Spleen (tissue), 13 donors: ENCODE measurements around the gene ZNF35. TPM values are rescaled to one million over a fixed set of nuclear protein-coding genes. Genes with fewer than 3 reads are reported as not detected.

ENCODE experiments used
- DNase-seq: peaks from one replicate; pipeline ENCODE4 v3.0.0-alpha.2; 2020
- H3K27ac ChIP-seq, 8 donors: fragments of 200-600 bp; sonication (generic) in 7 of 8; 1 replicate in 4 of 8; 2 replicates in 4 of 8; pipeline versions ENCODE4 v1.5.0 to v1.8.0; 2016 to 2021; ENCODE audit warnings: inconsistent platforms in 4 of 8, mild to moderate bottlenecking in 4 of 8, moderate library complexity in 1 of 8
- H3K27me3 ChIP-seq, 7 donors: fragments of 200-600 bp; sonication (generic) in 6 of 7; replicated peaks in 1 of 7; 1 replicate in 4 of 7; 2 replicates in 3 of 7; pipeline versions ENCODE4 v1.5.0 to v1.8.0; 2016 to 2021; ENCODE audit warnings: inconsistent platforms in 3 of 7, mild to moderate bottlenecking in 1 of 7
- H3K36me3 ChIP-seq, 6 donors: fragments of 200-600 bp; sonication (generic) in 5 of 6; 1 replicate in 4 of 6; 2 replicates in 2 of 6; pipeline versions ENCODE4 v1.5.0 to v1.8.0; 2016 to 2021; ENCODE audit warnings: inconsistent platforms in 2 of 6
- H3K4me1 ChIP-seq, 6 donors: fragments of 200-600 bp; sonication (generic) in 5 of 6; 1 replicate in 3 of 6; 2 replicates in 3 of 6; pipeline versions ENCODE4 v1.5.0 to v1.8.0; 2016 to 2021; ENCODE audit warnings: inconsistent platforms in 3 of 6
- H3K4me3 ChIP-seq, 8 donors: fragments of 200-600 bp; sonication (generic) in 7 of 8; 1 replicate in 4 of 8; 2 replicates in 4 of 8; pipeline versions ENCODE4 v1.5.0 to v1.8.0; 2016 to 2021; ENCODE audit warnings: inconsistent platforms in 4 of 8, mild to moderate bottlenecking in 4 of 8, moderate library complexity in 2 of 8
- H3K9me3 ChIP-seq, 8 donors: fragments of 200-600 bp; sonication (generic) in 7 of 8; 1 replicate in 4 of 8; 2 replicates in 4 of 8; pipeline versions ENCODE4 v1.5.0 to v1.8.0; 2016 to 2021; ENCODE audit warnings: inconsistent platforms in 4 of 8
- POLR2A ChIP-seq, 3 donors: fragments of 450-650 bp; IDR thresholded peaks; one replicate each; pipeline ENCODE4 v1.5.1; 2017; ENCODE audit warnings: antibody characterized with exemption in 3 of 3, mild to moderate bottlenecking in 1 of 3
- POLR2AphosphoS5 ChIP-seq, 3 donors: sonication (generic); formaldehyde crosslinking; IDR thresholded peaks; one replicate each; pipeline ENCODE4 v1.5.1; 2017; ENCODE audit warnings: antibody characterized with exemption in 3 of 3
- WGBS, 5 donors: extraction: QIAGEN DNeasy Blood & Tissue Kit in 3 of 5; methylation state at CpG; one replicate each; pipeline versions ENCODE4 v1.1.5 to v1.1.7; 2013 to 2018; 5-methylcytosine and 5-hydroxymethylcytosine counted together
- intact Hi-C: fragments of 100-400 bp; cut with DNase I; formaldehyde crosslinking; loops from one replicate; pipeline ENCODE4 v1.15.0; 2023; ENCODE audit warnings: low total_unique reads
- long read RNA-seq, 2 donors: transcript quantifications; one replicate each; lab custom pipeline, GENCODE V29; 2026
- polyA plus RNA-seq, 3 donors: library from polyadenylated mRNA; stranded (reverse); fragments of 200-250 nt; gene quantifications; one replicate each; pipeline ENCODE4 v1.2.1, GENCODE V29; 2013
- total RNA-seq, 7 donors: library from RNA; depleted of rRNA in 3 of 7; stranded (reverse); fragments of >200 nt in 3 of 7; fragmentation: NEBNext Ultra II Directional in 4 of 7; extraction: Animal tissue kit (Norgen Biotek cat#: 25700) in 4 of 7; gene quantifications; one replicate each; pipeline versions ENCODE4 v1.1.0 to v1.2.1, GENCODE V29; 2016 to 2021
- TF ChIP-seq, protein P1 (sequence below), 11 experiments: fragments of 200-600 bp in 7 of 11; fragments of 450-650 bp in 4 of 11; sonication (generic) in 4 of 11; IDR thresholded peaks in 8 of 11; conservative IDR thresholded peaks in 3 of 11; 1 replicate in 7 of 11; 2 replicates in 4 of 11; pipeline versions ENCODE4 v1.4.0 to v1.8.0; 2016 to 2021; ENCODE audit warnings: antibody characterized with exemption in 11 of 11, inconsistent platforms in 4 of 11, mild to moderate bottlenecking in 1 of 11
- donor health status: healthy with polysubstance abuse.
- donor health status: DM: no; HTN: no; CAD: no; lungs with moderate emphysema.
- donor health status: DM: no; HTN: no; CAD: no.
- donor health status: Bipolar disorder and iron deficiency.
- donor health status: healthy.
- donor health status: DM: no; HTN: no; CAD: no.
- donor health status: DM: yes; HTN: yes; CAD: no.

The ZNF35 gene
- total RNA-seq (10 to 100 TPM in 6 of 7 donors, 1 to 10 TPM in 1; 9.8 to 19.3 (median 14.2) TPM), polyA plus RNA-seq (1 to 10 TPM; 2.5 to 4.3 (median 3.5) TPM)
- long read RNA-seq, donor 1, partial matches to known transcripts, result 0 of 2 reads
- long read RNA-seq, donor 1, other reads (novel, unspliced or antisense), result 0 of 2 reads
- long read RNA-seq, donor 2, partial matches to known transcripts, result 0 of 2 reads
- long read RNA-seq, donor 2, other reads (novel, unspliced or antisense), result 0 of 2 reads

DNA sequence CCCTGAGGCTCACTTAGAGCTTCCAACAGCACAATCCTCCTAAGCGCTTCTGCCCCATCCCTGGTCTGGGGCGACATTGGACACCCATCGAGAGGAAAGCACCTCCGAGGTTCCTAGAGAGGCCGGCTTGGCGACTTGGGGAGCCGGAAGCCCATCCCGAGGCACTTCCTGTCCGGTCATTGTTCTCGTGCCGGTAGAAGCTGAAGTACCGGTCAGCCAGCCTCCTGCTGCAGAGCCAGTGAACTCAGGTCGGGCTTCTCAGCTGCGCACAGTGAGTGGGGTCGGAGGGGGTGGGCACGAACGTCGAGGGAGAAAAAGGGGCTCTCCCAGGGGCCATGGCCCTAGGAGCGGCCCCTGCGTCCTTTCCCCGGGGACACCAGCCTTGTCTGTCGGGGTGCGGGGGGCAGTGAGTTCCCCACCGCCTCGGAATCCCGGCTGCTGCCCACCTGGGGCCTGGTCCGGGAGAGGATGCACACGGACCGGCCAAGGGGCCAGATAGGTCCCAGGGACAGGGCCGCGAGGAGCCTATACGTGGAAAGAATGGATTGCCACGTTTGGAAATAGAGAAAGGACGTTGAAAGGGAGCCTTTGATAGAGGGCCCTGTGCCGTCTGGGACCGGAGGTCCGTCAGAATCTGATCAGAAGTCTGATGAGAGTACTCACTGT is at the start of gene ZNF35:
Gene ZNF35, plus strand, starts transcription at position 169 of the 666 bp plus-strand sequence. CDS start 2,336 bp downstream, outside the sequence.
- Histone ChIP-seq H3K36me3 (peaks cover 0 to 40% (median 29%) of the 10 kb centered on the region in 6 donors), H3K9me3 (peaks cover 0 to 46% (median 27%) of the 10 kb centered on the region in 8 donors), H3K4me1 (peaks cover 0 to 25% (median 15%) of the 10 kb centered on the region in 6 donors), H3K27me3 (no peaks in the 10 kb centered on the region), H3K4me3 (peak within 1 kb of the TSS; percentile 54 to 92 (median 78)), H3K27ac (peak within 1 kb of the TSS; percentile 6 to 83 (median 74))
- 0 to 1% (median 1%) methylated on average over 25 to 37 of the region's 37 CpGs for WGBS, 5 donors
- no peak for TF ChIP-seq POLR2A (IDR thresholded peaks at IDR 0.05)
- TF ChIP-seq, protein P1, sequence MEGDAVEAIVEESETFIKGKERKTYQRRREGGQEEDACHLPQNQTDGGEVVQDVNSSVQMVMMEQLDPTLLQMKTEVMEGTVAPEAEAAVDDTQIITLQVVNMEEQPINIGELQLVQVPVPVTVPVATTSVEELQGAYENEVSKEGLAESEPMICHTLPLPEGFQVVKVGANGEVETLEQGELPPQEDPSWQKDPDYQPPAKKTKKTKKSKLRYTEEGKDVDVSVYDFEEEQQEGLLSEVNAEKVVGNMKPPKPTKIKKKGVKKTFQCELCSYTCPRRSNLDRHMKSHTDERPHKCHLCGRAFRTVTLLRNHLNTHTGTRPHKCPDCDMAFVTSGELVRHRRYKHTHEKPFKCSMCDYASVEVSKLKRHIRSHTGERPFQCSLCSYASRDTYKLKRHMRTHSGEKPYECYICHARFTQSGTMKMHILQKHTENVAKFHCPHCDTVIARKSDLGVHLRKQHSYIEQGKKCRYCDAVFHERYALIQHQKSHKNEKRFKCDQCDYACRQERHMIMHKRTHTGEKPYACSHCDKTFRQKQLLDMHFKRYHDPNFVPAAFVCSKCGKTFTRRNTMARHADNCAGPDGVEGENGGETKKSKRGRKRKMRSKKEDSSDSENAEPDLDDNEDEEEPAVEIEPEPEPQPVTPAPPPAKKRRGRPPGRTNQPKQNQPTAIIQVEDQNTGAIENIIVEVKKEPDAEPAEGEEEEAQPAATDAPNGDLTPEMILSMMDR (IDR thresholded peaks at IDR 0.05 in 8 of 11, conservative IDR thresholded peaks at IDR 0.05 in 3 of 11), result no peak
- peak; percentile 74 to 82 (median 81) for TF ChIP-seq POLR2AphosphoS5 (IDR thresholded peaks at IDR 0.05)
- peak; percentile 90 for DNase-seq
- intact Hi-C loops, result no loop called here

DNA sequence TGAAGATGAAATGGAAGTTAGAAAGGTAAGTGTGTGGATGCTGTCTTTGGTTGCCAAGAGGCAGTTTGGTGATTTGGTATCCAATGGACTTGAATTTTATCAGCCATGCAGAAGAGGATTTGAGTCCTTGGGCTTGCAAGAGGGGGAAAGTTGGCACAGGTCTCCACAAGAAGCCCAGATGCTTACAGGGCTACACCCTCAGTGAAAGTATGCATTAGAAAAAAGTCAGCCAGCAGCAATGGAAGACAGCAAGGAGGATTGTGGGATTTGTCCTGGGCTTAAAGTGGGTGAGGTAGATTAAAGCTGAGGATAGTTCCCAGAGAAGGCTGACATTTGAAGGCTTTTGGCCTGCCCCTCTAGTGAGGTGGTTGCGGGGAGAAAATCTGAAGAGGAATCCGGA is 46.8 kb upstream of the ZNF35 start:
- intact Hi-C loops, result no loop called here

DNA sequence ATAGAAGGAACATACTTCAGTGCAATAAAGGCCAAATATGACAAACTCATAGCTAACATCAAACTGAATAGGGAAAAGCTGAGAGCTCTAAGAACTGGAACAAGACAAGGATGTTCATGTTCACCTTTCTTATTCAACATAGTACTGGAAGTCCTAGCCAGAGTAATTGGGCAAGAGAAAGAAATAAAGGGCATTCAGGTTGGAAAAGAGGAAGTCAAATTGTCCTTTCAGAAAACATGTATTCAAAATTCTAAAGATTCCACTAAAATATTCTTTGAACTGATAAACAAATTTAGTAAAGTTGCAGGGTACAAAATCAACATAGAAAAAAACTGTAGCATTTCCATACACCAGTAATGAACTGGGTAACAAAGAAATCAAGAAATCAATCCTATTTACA is 35.9 kb upstream of the ZNF35 start:
- no peaks in the 10 kb centered on the region for H3K4me1 ChIP-seq
- H3K27ac ChIP-seq, result no peak overlapping the region
- H3K4me3 ChIP-seq, result no peak overlapping the region
- TF ChIP-seq POLR2AphosphoS5 (IDR thresholded peaks at IDR 0.05) (no peak), POLR2A (IDR thresholded peaks at IDR 0.05) (no peak)
- TF ChIP-seq, protein P1 (IDR thresholded peaks at IDR 0.05 in 8 of 11, conservative IDR thresholded peaks at IDR 0.05 in 3 of 11), result no peak
- no peak for DNase-seq
- H3K27me3 ChIP-seq, result no peaks in the 10 kb centered on the region
- peaks cover 0 to 6% (median 0%) of the 10 kb centered on the region in 6 donors for H3K36me3 ChIP-seq
- H3K9me3 ChIP-seq, result peaks cover 0 to 8% (median 0%) of the 10 kb centered on the region in 8 donors
- intact Hi-C loops, result no loop called here

More for the DNA sequence above, 46.8 kb upstream of the ZNF35 start:
- Histone ChIP-seq H3K9me3 (peaks cover 0 to 45% (median 15%) of the 10 kb centered on the region in 8 donors), H3K27ac (no peak overlapping the region), H3K36me3 (peaks cover 0 to 14% (median 0%) of the 10 kb centered on the region in 6 donors), H3K4me3 (no peak overlapping the region), H3K4me1 (no peaks in the 10 kb centered on the region), H3K27me3 (no peaks in the 10 kb centered on the region)
- 94 to 100% (median 99%) methylated on average over 2 of the region's 2 CpGs for WGBS, 5 donors
- TF ChIP-seq, protein P1 (IDR thresholded peaks at IDR 0.05 in 8 of 11, conservative IDR thresholded peaks at IDR 0.05 in 3 of 11), result no peak
- TF ChIP-seq POLR2AphosphoS5 (IDR thresholded peaks at IDR 0.05) (no peak), POLR2A (IDR thresholded peaks at IDR 0.05) (no peak)
- no peak for DNase-seq
